Activated naive CD4-positive, alpha-beta T cell (primary cell): Measurements from ENCODE around the gene TCF7L1.

Source experiments
- DNase-seq, 4 experiments: peaks; one replicate each; lab custom pipeline; 2025; lab: John Stamatoyannopoulos, UW

Gene TCF7L1

DNA sequence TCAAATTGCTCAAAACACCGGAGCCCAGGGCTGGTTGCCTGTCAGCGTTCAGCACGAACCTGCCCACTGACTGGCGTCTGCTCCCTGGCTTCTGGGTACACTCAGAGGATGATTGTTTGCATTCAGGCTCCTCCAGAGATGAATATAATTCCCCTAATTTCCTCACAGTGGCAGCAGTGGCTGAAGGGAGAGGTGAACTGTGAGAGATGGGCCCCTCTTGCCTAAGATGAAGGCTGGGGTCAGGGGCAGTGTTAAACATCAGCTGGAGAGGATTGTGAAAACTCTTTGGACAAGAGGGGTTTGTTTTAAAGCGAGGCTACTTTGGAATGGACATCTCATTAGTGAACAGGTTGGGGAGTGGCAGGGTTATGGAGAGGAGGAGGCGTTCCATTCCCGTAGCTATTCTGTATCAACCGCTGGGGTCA is 31.0 kb downstream of the TCF7L1 start:
- no peak for DNase-seq

DNA sequence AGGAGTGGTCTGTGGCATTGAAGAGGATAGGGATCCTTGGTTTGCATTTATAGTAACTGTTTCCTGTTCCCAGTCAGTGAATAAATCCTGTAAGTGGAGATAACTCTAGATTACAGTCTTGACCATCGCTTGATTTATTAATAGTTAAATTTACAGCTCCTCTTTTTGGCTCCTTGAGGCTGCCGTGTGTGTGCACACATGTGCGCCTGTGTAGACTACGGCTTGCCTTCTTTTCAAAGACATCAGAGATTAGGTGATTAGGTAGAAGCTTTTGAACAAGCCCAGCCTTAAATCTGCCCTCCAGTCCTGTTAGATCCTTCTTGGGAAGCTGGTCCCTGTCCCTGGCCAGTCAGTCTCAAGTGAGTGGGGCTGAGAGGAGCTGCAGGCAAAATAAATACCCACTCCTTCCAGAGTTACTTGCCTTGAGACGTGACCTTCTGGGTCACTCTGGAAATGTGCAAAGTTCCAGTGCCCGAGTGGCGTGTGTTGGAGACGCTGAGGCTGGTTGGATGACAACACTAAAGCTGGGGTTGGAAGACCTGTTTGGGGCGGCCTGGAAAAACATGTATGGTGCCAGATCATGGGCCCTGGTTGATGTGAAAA is 32.0 kb downstream of the TCF7L1 start:
- DNase-seq: no peak

DNA sequence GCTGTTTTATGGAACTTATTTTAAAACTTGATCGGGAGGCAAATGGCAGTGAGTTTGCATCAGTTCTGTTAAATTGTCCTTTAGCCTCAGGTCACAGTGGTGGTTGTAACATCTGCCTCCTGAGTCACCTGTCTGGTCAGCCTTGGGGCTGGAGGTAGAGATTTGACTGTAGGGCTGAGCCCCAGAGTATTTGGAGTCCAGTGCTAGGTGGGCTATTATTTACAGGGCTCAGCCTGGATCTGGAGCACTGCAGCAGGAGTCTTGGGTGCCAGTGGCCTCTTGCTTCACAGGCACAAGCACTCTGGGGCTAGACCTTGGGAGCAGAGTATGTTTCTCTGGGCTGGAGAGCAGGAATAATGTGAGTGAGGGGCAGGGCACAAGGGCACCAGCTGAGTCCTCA is 32.8 kb downstream of the TCF7L1 start:
- no peak for DNase-seq

GRCh38 chr2:85167479-85167878 is 34.3 kb downstream of the TCF7L1 start:
- DNase-seq: no peak

- DNase-seq: no peak
Observed at GRCh38 chr2:85168942-85169341, 35.8 kb downstream of the TCF7L1 start.

GRCh38 chr2:85169581-85169980 is 36.4 kb downstream of the TCF7L1 start:
- DNase-seq: no peak

GRCh38 chr2:85170938-85171475 is 37.8 kb downstream of the TCF7L1 start:
- no peak for DNase-seq

GRCh38 chr2:85171916-85172315 is 38.7 kb downstream of the TCF7L1 start:
- DNase-seq: no peak

- DNase-seq: no peak
Observed at GRCh38 chr2:85173909-85174308, 40.7 kb downstream of the TCF7L1 start.

DNA sequence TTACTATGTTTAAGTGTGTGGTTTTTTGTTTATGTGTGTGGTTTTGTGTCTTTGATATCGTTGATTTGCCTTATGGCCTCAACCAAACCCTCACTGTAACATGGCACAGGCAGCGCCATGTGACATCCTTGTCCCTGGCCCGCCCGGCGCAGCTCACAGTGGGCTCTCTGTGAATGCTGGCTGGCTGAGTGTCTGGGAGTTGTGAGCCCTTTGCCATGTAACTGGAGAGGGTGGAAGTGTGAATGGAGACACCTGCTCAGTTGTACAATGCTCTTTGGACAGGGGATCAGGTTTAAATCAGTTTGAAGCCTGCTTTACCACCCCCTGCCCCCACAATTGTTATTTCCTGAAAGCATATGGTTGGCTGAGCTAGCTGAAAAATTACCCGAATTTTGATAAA is 41.8 kb downstream of the TCF7L1 start:
- no peak for DNase-seq

DNA sequence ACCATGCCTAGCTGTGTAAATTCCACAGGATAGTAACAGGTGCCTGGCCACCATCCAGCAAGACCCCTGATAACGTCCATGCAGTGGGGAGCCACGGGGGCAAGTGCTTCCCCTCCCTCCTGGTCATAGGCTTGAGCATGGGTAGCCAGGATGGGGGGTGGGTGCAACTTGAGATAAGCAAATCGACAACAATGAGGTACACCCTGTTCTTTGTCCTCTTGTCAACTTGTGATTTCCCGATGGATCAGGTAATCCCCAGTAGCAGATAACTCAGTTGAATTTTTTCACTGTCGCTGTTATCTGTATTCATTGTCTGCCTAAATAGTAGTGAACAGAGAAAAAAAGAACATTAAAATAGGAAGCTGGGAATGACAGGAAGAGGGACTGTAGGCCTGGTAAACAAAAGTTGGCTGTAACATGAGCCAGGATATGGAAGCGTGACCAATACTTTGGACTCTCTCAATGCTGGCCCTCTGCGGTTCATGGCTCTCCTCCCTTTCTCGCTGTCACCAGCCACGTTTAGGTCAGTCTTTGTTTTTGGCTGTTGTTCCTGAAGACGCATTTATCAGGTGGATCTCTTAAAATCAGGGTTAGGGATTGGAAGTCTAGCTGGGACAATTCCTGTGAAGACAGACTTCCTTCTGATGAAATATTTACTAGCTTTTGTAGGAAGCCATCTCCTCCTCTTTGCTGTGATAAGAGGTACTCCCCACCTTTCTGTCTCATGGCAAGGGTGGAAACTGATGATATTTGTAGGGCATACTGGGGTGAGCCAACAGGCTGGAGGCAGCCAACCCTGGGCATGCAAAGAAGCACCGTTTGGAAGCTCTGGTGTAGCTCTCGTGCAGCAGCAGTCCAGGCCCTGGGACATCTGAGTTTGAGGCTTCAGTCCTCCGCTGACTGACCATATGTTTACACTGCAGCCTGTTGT is 42.4 kb downstream of the TCF7L1 start:
- no peak for DNase-seq

DNA sequence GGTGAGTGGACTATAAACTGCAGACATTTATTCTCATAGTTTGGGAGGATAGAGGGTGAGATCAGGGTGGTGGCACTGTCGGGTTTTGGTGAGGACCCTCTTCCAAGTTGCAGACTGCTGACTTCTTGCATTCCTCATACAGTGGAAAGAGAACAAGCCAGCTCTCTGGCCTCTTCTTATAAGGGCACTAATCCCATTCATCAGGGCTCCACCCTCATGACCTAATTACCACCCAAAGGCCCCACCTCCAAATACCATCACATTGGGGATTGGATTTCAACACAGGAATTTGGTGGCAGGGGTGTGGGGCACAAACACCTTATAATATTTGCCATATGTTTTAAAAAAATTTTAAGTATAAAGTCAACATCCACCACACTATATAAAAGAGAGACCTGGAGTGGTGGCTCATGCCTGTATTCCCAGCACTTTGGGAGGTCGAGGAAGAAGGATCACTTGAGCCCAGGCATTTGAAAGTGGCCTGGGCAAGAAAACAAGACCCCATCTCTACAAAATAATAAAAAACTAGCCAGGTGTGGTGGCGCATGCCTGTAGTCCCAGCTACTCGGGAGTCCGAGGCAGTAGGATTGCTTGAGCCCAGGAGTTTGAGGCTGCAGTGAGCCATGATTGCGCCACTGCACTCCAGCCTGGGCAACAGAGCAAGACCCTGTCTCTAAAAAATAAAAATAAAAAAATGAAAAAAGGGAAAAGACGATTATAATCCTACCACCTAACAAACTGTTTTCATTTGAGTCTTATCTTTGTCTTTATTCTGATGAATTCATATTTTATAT is 44.0 kb downstream of the TCF7L1 start:
- DNase-seq: no peak

DNA sequence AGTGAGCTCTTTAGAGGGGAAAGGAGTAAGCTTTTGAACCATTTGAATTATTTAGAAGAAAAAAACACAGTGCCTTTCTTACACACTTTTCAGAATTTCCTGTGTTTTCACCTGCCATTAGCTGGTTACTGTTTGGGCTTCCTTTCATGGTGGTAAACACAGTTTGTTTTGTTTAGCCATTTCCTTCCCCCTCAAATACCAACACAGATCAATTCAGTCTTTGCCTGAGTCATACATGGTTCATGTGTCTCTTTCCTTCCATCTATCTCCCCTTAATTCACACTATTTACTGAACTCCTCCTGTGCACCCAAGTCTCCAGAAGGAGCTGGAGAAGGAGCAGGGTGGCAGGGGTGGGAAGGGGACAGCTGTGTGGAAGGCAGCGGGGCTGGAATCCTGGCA is 45.0 kb downstream of the TCF7L1 start:
- no peak for DNase-seq

GRCh38 chr2:85178980-85179411 is 45.8 kb downstream of the TCF7L1 start:
- DNase-seq: no peak

DNA sequence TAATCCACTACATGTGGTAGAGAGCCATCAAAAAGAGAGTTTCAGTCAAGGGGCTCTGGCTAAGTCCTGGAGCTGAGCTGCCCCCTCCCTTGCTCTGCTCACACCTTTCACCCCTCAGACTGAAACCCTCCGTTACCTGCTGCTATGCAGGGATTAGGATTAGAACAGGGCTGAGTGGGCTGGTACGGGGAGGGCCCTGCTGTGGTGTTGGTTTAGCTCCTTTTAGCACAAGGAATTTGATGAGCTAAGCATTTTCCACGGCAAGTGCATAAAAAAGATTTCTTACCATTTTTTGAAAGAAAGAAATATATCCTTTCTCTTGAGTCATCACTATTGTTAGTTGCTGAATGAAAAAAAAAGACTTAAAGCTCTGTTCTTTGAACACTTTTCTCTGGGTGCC is 46.3 kb downstream of the TCF7L1 start:
- no peak for DNase-seq

DNA sequence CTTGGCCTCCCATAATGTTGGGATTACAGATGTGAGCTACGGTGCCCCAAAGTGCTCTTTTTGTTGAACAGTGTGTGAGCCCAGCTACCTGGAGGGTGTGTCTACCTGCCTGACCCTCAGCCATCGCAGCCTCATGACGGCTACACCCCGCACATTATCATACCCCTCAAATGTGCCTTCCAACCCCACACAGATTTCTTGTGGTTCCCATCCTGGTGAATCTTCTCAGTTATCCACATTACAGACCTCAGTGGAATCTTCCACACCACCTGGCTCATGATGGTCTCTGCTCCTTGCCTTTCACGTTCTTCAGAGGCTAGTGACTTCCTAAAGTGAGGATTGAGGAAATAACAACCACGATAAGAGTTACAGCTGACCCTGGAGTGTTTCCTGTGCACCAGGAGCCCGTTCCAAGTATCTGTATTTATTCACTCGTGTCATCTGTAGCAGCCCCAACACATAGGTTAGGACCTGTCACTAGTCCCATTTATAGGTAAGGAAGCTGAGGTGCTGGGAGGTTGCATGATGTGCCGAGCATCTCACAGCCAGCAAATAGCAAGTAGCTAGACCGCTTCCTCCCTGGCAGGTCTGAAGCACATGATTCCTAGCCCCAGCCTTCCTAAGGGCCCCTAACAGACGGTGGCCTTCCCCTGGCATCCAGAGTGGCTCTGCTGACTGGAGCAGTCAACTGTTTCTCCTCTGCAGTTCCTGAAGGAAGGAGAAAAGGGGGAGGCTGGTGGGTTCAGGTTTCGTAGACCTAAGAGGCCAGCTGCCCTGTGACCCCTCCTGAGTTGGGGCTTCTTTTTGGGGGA is 47.3 kb downstream of the TCF7L1 start:
- DNase-seq: no peak

GRCh38 chr2:85181134-85181631 is 48.0 kb downstream of the TCF7L1 start:
- DNase-seq: no peak

GRCh38 chr2:85181844-85182456 is 48.8 kb downstream of the TCF7L1 start:
- DNase-seq: no peak

GRCh38 chr2:85183076-85183475 is 49.9 kb downstream of the TCF7L1 start:
- no peak for DNase-seq

DNA sequence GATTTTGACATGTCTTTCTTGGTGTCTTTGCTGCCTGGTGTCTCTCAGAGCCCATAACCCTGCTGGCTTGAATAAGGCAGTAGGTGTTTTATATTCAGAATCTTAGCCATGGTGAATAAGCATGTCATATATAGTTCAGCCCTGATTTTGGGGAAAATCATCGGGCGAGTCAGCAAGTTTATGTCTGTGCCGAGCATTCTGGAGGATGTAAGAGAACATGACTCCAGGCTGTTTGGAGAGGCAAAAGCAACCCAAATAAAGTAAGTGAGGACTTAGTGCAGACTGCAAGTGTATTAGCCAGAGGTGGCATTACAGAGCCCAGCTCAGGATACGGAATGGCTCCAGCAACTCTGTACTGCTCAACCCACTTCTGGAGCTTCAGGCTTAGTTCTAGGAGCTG is 50.3 kb downstream of the TCF7L1 start:
- no peak for DNase-seq

GRCh38 chr2:85184231-85184630 is 51.0 kb downstream of the TCF7L1 start:
- no peak for DNase-seq
